Liver (tissue), 9 donors: ENCODE measurements around the gene SUPT6H. TPM values are rescaled to one million over a fixed set of nuclear protein-coding genes. Genes with fewer than 3 reads are reported as not detected.

Experiments
- DNase-seq: peaks from one replicate; pipeline ENCODE4 v3.0.0-alpha.2; 2017; ENCODE audit warnings: low spot score
- H3K27ac ChIP-seq, 2 donors: one replicate each; pipeline ENCODE4 v1.7.0; 2013; ENCODE audit warnings: inconsistent platforms in 2 of 2, low read length in 2 of 2, control low read depth in 1 of 2, low read depth in 1 of 2, mild to moderate bottlenecking in 1 of 2
- H3K27me3 ChIP-seq, 4 donors: one replicate each; pipeline versions ENCODE4 v1.6.1 to v1.7.0; 2013; ENCODE audit warnings: low read length in 3 of 4, inconsistent platforms in 1 of 4, mild to moderate bottlenecking in 1 of 4, moderate library complexity in 1 of 4; ENCODE audit not compliant: control insufficient read depth in 4 of 4, insufficient read depth in 4 of 4
- H3K36me3 ChIP-seq, 4 donors: one replicate each; pipeline versions ENCODE4 v1.6.1 to v1.7.0; 2013; ENCODE audit warnings: low read length in 3 of 4, mild to moderate bottlenecking in 3 of 4, low read depth in 1 of 4, moderate library complexity in 1 of 4; ENCODE audit not compliant: control insufficient read depth in 4 of 4, insufficient read depth in 3 of 4
- H3K4me1 ChIP-seq, 4 donors: one replicate each; pipeline versions ENCODE4 v1.6.1 to v1.7.0; 2013; ENCODE audit warnings: low read length in 3 of 4, mild to moderate bottlenecking in 3 of 4, moderate library complexity in 1 of 4; ENCODE audit not compliant: control insufficient read depth in 4 of 4, insufficient read depth in 4 of 4
- H3K4me3 ChIP-seq, 3 donors: one replicate each; pipeline versions ENCODE4 v1.6.1 to v1.7.0; 2013; ENCODE audit warnings: low read length in 3 of 3, control low read depth in 1 of 3, low read depth in 1 of 3, mild to moderate bottlenecking in 1 of 3
- H3K9ac ChIP-seq, 2 donors: one replicate each; pipeline ENCODE4 v1.7.0; 2013; ENCODE audit warnings: low read length in 2 of 2, mild to moderate bottlenecking in 2 of 2, moderate library complexity in 2 of 2, control low read depth in 1 of 2, low read depth in 1 of 2
- H3K9me3 ChIP-seq, 4 donors: one replicate each; pipeline versions ENCODE4 v1.6.1 to v1.7.0; 2013; ENCODE audit warnings: low read length in 3 of 4; ENCODE audit not compliant: control insufficient read depth in 4 of 4
- FOXA1 ChIP-seq: IDR thresholded peaks from 2 replicates; pipeline ENCODE4 v1.6.1; 2016; ENCODE audit warnings: antibody characterized with exemption
- FOXA2 ChIP-seq: IDR thresholded peaks from 2 replicates; pipeline ENCODE4 v1.6.1; 2016; ENCODE audit warnings: antibody characterized with exemption
- GABPA ChIP-seq, 2 donors: IDR thresholded peaks in 1 of 2; conservative IDR thresholded peaks in 1 of 2; 2 replicates each; pipeline ENCODE4 v1.6.1; 2016; ENCODE audit warnings: antibody characterized with exemption in 2 of 2, mild to moderate bottlenecking in 1 of 2, moderate library complexity in 1 of 2
- HNF4A ChIP-seq, 2 donors: conservative IDR thresholded peaks; 2 replicates each; pipeline ENCODE4 v1.6.1; 2016; ENCODE audit warnings: antibody characterized with exemption in 2 of 2, mild to moderate bottlenecking in 2 of 2
- HNF4G ChIP-seq: IDR thresholded peaks from 2 replicates; pipeline ENCODE4 v1.6.1; 2016; ENCODE audit warnings: antibody characterized with exemption
- JUND ChIP-seq, 2 donors: IDR thresholded peaks; 2 replicates each; pipeline ENCODE4 v1.6.1; 2016; ENCODE audit warnings: antibody characterized with exemption in 2 of 2
- NR2F2 ChIP-seq: IDR thresholded peaks from 2 replicates; pipeline ENCODE4 v1.6.1; 2016; ENCODE audit warnings: antibody characterized with exemption
- RAD21 ChIP-seq, 2 donors: IDR thresholded peaks; 2 replicates each; pipeline ENCODE4 v1.6.1; 2016; ENCODE audit warnings: antibody characterized with exemption in 2 of 2, mild to moderate bottlenecking in 2 of 2
- RXRA ChIP-seq, 2 donors: IDR thresholded peaks; 2 replicates each; pipeline ENCODE4 v1.6.1; 2017 to 2018; ENCODE audit warnings: antibody characterized with exemption in 2 of 2, mild to moderate bottlenecking in 1 of 2
- SP1 ChIP-seq: IDR thresholded peaks from 2 replicates; pipeline ENCODE4 v1.6.1; 2018; ENCODE audit warnings: antibody characterized with exemption, mild to moderate bottlenecking
- TAF1 ChIP-seq: conservative IDR thresholded peaks from 2 replicates; pipeline ENCODE4 v1.6.1; 2016; ENCODE audit warnings: antibody characterized with exemption, mild to moderate bottlenecking
- YY1 ChIP-seq: IDR thresholded peaks from 2 replicates; pipeline ENCODE4 v1.6.1; 2016; ENCODE audit warnings: antibody characterized with exemption, mild to moderate bottlenecking
- WGBS: extraction: QIAGEN DNeasy Blood & Tissue Kit; methylation state at CpG from one replicate; pipeline ENCODE4 v1.1.7; 2013; 5-methylcytosine and 5-hydroxymethylcytosine counted together
- polyA plus RNA-seq, 2 donors: library from polyadenylated mRNA; stranded (reverse) in 1 of 2; unstranded in 1 of 2; fragments of 200-250 nt in 1 of 2; fragments of >200 nt in 1 of 2; fragmentation: Nextera tagmentation in 1 of 2; extraction: Ambion mirVana in 1 of 2; gene quantifications; one replicate each; pipeline versions ENCODE4 v1.2.1 to v1.2.3, GENCODE V29; 2013 to 2015
- total RNA-seq, 2 donors: library from RNA; depleted of rRNA; stranded (reverse); fragments of >200 nt; gene quantifications; one replicate each; pipeline ENCODE4 v1.2.3, GENCODE V29; 2014
- TF ChIP-seq, protein P1 (sequence below): IDR thresholded peaks from 2 replicates; pipeline ENCODE4 v1.6.1; 2016; ENCODE audit warnings: antibody characterized with exemption
- TF ChIP-seq, protein P2 (sequence below): IDR thresholded peaks from 2 replicates; pipeline ENCODE4 v1.6.1; 2016; ENCODE audit warnings: antibody characterized with exemption, mild to moderate bottlenecking
- TF ChIP-seq, protein P3 (sequence below): fragments of 150-350 bp; IDR thresholded peaks from 2 replicates; pipeline ENCODE4 v1.5.1; 2017; ENCODE audit warnings: improper control_type of control experiment, low read depth, low read length; ENCODE audit not compliant: missing input control
- donor health status: healthy.
- donor health status: healthy.
- donor health status: healthy.
- donor health status: healthy.
- donor health status: healthy.

SUPT6H gene
- total and polyA plus RNA-seq, 4 donors = 10.6 to 59.1 (median 30.3) TPM

DNA sequence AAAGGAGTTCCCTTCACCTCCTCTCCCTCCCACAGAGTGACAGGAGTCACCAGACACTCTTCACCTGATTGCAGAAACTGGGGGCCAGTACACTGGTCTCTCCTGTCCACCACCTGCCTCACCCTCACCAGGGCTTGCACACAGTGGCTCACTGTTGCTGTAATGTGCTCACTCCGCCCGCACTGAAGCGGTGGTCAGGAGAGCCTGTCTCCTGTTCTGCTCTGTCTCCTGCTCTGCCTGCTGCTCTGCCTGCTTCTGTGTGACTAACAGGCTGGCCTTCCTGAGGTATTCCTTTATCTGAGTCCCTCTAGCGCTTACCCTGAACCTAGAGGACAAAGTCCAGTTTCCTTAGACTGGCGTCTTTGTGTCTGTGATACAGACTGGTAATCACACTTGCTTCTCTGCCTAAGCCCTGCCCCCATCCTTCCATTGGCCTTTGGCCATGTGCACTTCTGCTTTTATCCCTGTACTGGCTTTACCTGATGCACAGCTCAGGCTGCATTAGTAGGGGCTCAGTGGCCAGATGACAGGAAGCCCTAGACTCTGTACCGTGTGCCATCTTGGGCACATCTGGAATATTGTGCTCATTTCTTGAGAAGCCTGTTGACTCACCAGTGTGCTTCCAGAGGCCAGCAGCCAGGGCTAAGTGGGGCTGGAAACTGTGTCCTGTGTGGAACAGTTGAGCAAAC, 36.4 kb downstream of the SUPT6H start:
- DNase-seq = peak; percentile 58
- H3K27ac ChIP-seq = peak overlapping the region in 1 of 2 donors; percentile 48

DNA sequence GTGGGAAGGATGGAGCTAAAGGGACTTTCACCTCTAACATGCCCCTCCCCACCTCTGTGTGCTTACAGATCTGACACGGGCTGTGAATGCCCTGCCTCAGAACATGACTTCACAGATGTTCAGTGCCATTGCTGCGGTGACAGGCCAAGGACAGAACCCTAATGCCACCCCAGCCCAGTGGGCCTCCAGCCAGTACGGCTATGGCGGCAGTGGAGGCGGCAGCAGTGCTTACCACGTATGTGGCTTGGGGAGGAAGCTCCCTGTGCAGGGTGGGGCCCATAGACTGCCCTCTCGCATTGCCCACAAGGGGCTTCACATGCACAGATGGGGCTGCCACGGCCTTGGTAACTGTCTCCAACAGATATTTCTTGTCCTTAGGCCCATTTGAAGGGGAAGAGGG, 38.3 kb downstream of the SUPT6H start:
- TF ChIP-seq, protein P1, sequence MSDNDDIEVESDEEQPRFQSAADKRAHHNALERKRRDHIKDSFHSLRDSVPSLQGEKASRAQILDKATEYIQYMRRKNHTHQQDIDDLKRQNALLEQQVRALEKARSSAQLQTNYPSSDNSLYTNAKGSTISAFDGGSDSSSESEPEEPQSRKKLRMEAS = no peak
- H3K9ac ChIP-seq = no peak overlapping the region
- H3K36me3 ChIP-seq = peaks cover 17 to 87% (median 61%) of the 10 kb centered on the region in 4 donors
- 84% methylated on average over 8 of the region's 8 CpGs for WGBS
- no peaks in the 10 kb centered on the region for H3K27me3 ChIP-seq
- no peak for DNase-seq
- no peak overlapping the region for H3K4me3 ChIP-seq
- peaks cover 4 to 20% (median 16%) of the 10 kb centered on the region in 4 donors for H3K4me1 ChIP-seq
- H3K9me3 ChIP-seq = no peaks in the 10 kb centered on the region
- no peak overlapping the region for H3K27ac ChIP-seq

More for the DNA sequence above, 36.4 kb downstream of the SUPT6H start:
- WGBS = 46% methylated on average over 6 of the region's 6 CpGs
- H3K9me3 ChIP-seq = no peaks in the 10 kb centered on the region
- no peaks in the 10 kb centered on the region for H3K27me3 ChIP-seq
- TF ChIP-seq YY1 (peak; percentile 38), JUND (IDR thresholded peaks at IDR 0.05) (peak; percentile 72 to 79), HNF4A (conservative IDR thresholded peaks at IDR 0.05) (peak; percentile 98 to 99), SP1 (peak; percentile 97), FOXA2 (no peak), GABPA (IDR thresholded peaks at IDR 0.05 in 1 of 2, conservative IDR thresholded peaks at IDR 0.05 in 1 of 2) (no peak), RAD21 (IDR thresholded peaks at IDR 0.05) (peak in 1 of 2 donors; percentile 64), RXRA (IDR thresholded peaks at IDR 0.05) (peak; percentile 63 to 71), NR2F2 (peak; percentile 29), FOXA1 (no peak), HNF4G (peak; percentile 98), TAF1 (peak; percentile 92)
- TF ChIP-seq, protein P1 = peak; percentile 67
- TF ChIP-seq, protein P2, sequence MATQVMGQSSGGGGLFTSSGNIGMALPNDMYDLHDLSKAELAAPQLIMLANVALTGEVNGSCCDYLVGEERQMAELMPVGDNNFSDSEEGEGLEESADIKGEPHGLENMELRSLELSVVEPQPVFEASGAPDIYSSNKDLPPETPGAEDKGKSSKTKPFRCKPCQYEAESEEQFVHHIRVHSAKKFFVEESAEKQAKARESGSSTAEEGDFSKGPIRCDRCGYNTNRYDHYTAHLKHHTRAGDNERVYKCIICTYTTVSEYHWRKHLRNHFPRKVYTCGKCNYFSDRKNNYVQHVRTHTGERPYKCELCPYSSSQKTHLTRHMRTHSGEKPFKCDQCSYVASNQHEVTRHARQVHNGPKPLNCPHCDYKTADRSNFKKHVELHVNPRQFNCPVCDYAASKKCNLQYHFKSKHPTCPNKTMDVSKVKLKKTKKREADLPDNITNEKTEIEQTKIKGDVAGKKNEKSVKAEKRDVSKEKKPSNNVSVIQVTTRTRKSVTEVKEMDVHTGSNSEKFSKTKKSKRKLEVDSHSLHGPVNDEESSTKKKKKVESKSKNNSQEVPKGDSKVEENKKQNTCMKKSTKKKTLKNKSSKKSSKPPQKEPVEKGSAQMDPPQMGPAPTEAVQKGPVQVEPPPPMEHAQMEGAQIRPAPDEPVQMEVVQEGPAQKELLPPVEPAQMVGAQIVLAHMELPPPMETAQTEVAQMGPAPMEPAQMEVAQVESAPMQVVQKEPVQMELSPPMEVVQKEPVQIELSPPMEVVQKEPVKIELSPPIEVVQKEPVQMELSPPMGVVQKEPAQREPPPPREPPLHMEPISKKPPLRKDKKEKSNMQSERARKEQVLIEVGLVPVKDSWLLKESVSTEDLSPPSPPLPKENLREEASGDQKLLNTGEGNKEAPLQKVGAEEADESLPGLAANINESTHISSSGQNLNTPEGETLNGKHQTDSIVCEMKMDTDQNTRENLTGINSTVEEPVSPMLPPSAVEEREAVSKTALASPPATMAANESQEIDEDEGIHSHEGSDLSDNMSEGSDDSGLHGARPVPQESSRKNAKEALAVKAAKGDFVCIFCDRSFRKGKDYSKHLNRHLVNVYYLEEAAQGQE = peak; percentile 76
- TF ChIP-seq, protein P3, sequence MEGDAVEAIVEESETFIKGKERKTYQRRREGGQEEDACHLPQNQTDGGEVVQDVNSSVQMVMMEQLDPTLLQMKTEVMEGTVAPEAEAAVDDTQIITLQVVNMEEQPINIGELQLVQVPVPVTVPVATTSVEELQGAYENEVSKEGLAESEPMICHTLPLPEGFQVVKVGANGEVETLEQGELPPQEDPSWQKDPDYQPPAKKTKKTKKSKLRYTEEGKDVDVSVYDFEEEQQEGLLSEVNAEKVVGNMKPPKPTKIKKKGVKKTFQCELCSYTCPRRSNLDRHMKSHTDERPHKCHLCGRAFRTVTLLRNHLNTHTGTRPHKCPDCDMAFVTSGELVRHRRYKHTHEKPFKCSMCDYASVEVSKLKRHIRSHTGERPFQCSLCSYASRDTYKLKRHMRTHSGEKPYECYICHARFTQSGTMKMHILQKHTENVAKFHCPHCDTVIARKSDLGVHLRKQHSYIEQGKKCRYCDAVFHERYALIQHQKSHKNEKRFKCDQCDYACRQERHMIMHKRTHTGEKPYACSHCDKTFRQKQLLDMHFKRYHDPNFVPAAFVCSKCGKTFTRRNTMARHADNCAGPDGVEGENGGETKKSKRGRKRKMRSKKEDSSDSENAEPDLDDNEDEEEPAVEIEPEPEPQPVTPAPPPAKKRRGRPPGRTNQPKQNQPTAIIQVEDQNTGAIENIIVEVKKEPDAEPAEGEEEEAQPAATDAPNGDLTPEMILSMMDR = no peak
- H3K4me3 ChIP-seq = no peak overlapping the region
- H3K9ac ChIP-seq = no peak overlapping the region
- H3K4me1 ChIP-seq = peaks cover 4 to 20% (median 16%) of the 10 kb centered on the region in 4 donors
- H3K36me3 ChIP-seq = peaks cover 17 to 94% (median 75%) of the 10 kb centered on the region in 4 donors
